Loucy (cell line): Measurements from ENCODE around the gene TVP23A.

Experiments used
- CTCF ChIP-seq: fragments of 200-600 bp; sonication (generic); conservative IDR thresholded peaks from 2 replicates; pipeline ENCODE4 v1.5.1; 2014; ENCODE audit warnings: mild to moderate bottlenecking, antibody characterized with exemption, low read length
- EZH2phosphoT487 ChIP-seq: fragments of 200-600 bp; IDR thresholded peaks from 2 replicates; pipeline ENCODE4 v1.6.1; 2018; ENCODE audit warnings: antibody characterized with exemption, mild to moderate bottlenecking, moderate library complexity, borderline replicate concordance

GRCh38 chr16:10840703-10841102, 22.1 kb upstream of the TVP23A start:
- TF ChIP-seq CTCF (no peak), EZH2phosphoT487 (no peak)
